GM21529 (cell line): ENCODE measurements around the gene PGRMC1.
"Not testable (repeated sequence)": the region's sequence is repeated elsewhere in the genome, so short reads cannot be mapped to it uniquely, and the experiment has no call there.

Experiments
- ATAC-seq: cut with Tn5 transposase; IDR thresholded peaks from one replicate; pipeline ENCODE4 v1.9.1; 2021; ENCODE audit not compliant: unreplicated experiment

Gene PGRMC1

GRCh38 chrX:119235872-119236622 is at the start of gene PGRMC1:
Gene PGRMC1 (plus strand): TSS chrX:119236285. CDS start chrX:119236364, 79 bp downstream.
- ATAC-seq = peak; percentile 92

- ATAC-seq = no peak
Measured at GRCh38 chrX:119186763-119187162, 49.3 kb upstream of the PGRMC1 start.

- no peak for ATAC-seq
Measured at GRCh38 chrX:119187298-119187697, 48.8 kb upstream of the PGRMC1 start.

GRCh38 chrX:119189115-119189514 is 47.0 kb upstream of the PGRMC1 start:
- ATAC-seq = no peak

GRCh38 chrX:119189595-119189994 is 46.5 kb upstream of the PGRMC1 start:
- no peak for ATAC-seq

- no peak for ATAC-seq
Measured at GRCh38 chrX:119190091-119190681, 45.9 kb upstream of the PGRMC1 start.

- no peak for ATAC-seq
Measured at GRCh38 chrX:119190831-119191230, 45.3 kb upstream of the PGRMC1 start.

GRCh38 chrX:119194621-119195020 is 41.5 kb upstream of the PGRMC1 start:
- ATAC-seq = no peak

GRCh38 chrX:119201570-119201969 is 34.5 kb upstream of the PGRMC1 start:
- ATAC-seq = no peak

- ATAC-seq = no peak
Measured at GRCh38 chrX:119206203-119206602, 29.9 kb upstream of the PGRMC1 start.

- not testable (repeated sequence) for ATAC-seq
Measured at GRCh38 chrX:119207483-119207882, 28.6 kb upstream of the PGRMC1 start.

GRCh38 chrX:119208401-119209057 is 27.6 kb upstream of the PGRMC1 start:
- ATAC-seq = no peak

- not testable (repeated sequence) for ATAC-seq
Measured at GRCh38 chrX:119210931-119211648, 25.0 kb upstream of the PGRMC1 start.

GRCh38 chrX:119211649-119212014 is 24.5 kb upstream of the PGRMC1 start:
- no peak for ATAC-seq

- ATAC-seq = no peak
Measured at GRCh38 chrX:119218198-119218597, 17.9 kb upstream of the PGRMC1 start.

- no peak for ATAC-seq
Measured at GRCh38 chrX:119222932-119223331, 13.2 kb upstream of the PGRMC1 start.

- ATAC-seq = no peak
Measured at GRCh38 chrX:119223783-119224182, 12.3 kb upstream of the PGRMC1 start.

- no peak for ATAC-seq
Measured at GRCh38 chrX:119226446-119226845, 9.6 kb upstream of the PGRMC1 start.

- ATAC-seq = no peak
Measured at GRCh38 chrX:119228512-119229252, 7.4 kb upstream of the PGRMC1 start.

- no peak for ATAC-seq
Measured at GRCh38 chrX:119229253-119229615, 6.9 kb upstream of the PGRMC1 start.

GRCh38 chrX:119230850-119231249 is 5.2 kb upstream of the PGRMC1 start:
- ATAC-seq = no peak
